Activated CD8-positive, alpha-beta memory T cell treated with anti-CD3 and anti-CD28 coated beads for 36 hours (primary cell): ENCODE data around the gene SMURF2. TPM values are rescaled to one million over a fixed set of nuclear protein-coding genes. Genes with fewer than 3 reads are reported as not detected.
"Not testable (repeated sequence)": the region's sequence is repeated elsewhere in the genome, so short reads cannot be mapped to it uniquely, and the experiment has no call there.

Experiments used
- CTCF ChIA-PET: fragments of 350-600 bp; sonication (Branson Sonifier 250); formaldehyde crosslinking; loops from one replicate; lab custom pipeline; 2021; ENCODE audit warnings: antibody characterized with exemption; lab: Charles Lee
- POLR2A ChIA-PET: fragments of 350-600 bp; sonication (Branson Sonifier 250); formaldehyde crosslinking; loops from one replicate; lab custom pipeline; 2021; ENCODE audit warnings: antibody characterized with exemption; lab: Charles Lee
- total RNA-seq, 2 experiments: library from RNA; stranded (reverse); gene quantifications; one replicate each; pipeline ENCODE4 v1.2.3, GENCODE V29; 2021

Gene SMURF2
- total RNA-seq, 2 experiments from 2014 or later: 18.3 to 19.4 TPM

DNA sequence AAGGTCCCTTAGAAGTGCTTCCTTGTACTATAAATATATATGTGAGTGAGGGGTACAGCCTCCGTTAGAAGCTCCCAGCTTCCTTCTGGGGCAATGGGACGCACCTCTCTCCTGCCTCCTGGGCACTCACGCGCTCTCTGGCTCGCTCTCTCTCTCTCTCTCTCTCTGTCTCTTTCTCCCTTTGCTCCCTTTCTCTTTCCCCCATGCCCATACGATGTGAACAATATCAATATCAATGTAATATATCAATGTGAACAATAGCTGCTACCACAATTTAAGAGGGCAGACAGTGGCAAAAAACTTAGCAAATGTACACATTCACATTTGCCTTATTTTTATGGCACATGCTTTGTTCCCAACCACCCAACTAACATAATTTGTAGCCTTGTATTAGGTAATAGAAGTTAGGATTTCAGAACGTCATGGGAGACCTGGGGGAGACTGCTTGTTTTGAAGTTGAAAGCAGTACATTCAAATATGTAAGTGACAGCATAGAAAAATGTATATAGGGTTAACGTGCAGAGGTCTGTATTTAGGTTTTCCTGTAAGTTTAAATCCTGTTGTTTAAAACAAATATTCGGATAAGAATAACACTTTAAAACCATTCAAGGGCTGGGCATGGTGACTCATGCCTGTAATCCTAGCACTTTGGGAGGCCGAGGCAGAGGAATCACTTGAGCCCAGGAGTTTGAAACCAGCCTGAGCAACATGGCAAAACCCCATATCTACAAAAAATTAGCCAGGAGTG is 8.9 kb upstream of the SMURF2 start:
- POLR2A ChIA-PET: not testable (repeated sequence)
- CTCF ChIA-PET: interaction anchor here (0.6 kb wide), 1 partner anchor 15 kb away, joined by 6 read pairs; no protein-coding TSS in a partner anchor

DNA sequence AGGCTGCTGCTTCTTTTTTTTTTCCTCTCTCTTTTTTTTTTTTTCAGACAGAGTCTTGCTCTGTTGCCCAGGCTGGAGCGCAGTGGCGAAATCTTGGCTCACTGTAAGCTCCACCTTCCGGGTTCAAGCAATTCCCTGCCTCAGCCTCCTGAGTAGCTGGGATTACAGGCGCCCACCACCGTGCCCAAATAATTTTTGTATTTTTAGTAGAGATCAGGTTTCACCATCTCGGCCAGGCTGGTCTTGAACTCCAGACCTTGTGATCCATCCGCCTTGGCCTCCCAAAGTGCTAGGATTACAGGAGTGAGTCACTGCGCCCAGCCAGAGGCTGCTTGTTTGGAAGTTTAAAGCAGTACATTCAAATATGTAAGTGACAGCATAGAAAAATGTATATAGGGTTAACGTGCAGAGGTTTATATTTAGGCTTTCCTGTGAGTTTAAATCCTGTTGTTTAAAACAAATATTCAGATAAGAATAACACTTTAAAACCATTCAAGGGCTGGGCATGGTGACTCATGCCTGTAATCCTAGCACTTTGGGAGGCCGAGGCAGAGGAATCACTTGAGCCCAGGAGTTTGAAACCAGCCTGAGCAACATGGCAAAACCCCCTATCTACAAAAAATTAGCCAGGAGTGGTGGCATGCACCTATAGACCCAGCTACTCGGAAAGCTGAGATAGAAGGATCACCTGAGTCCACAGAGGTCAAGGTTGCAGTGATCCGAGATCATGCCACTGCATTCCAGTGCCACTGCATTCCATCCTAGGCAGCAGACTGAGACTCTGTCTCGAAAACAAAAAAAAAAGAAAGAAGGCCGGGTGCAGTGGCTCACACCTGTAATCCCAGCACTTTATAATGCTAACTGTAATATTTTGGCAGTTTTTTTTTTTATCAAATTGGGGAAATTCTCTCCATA is 6.0 kb upstream of the SMURF2 start:
- CTCF ChIA-PET, POLR2A ChIA-PET: not testable (repeated sequence)

DNA sequence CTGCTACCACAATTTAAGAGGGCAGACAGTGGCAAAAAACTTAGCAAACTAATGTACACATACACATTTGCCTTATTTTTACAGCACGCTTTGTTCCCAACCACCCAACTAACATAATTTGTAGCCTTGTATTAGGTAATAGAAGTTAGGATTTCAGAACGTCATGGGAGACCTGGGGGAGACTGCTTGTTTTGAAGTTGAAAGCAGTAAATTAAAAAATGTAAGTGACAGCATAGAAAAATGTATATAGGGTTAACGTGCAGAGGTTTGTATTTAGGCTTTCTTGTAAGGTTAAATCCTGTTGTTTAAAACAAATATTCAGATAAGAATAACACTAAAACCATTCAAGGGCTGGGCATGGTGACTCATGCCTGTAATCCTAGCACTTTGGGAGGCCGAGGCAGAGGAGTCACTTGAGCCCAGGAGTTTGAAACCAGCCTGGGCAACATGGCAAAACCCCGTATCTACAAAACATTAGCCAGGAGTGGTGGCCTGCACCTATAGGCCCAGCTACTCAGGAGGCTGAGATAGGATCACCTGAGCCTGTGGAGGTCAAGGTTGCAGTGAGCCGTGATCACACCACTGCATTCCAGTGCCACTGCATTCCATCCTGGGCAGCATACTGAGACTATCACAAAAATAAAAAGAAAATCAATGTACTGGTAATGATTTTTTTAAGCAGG is 2.3 kb upstream of the SMURF2 start:
- POLR2A ChIA-PET, CTCF ChIA-PET: not testable (repeated sequence)

DNA sequence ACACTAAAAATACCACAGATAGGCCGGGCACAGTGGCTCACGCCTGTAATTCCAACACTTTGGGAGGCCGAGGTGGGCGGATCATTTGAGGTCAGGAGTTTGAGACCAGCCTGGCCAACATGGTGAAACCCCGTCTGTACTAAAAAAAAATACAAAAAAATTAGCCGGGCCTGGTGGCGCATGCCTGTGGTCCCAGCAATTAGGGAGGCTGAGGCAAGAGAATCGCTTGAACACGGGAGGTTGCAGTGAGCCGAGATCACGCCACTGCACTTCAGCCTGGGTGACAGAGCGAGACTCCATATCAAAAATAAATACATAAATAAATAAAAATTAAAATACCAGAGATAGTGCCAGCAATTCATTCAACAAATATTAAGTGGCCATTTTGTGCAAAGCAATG is 1.7 kb upstream of the SMURF2 start:
- CTCF ChIA-PET, POLR2A ChIA-PET: not testable (repeated sequence)

DNA sequence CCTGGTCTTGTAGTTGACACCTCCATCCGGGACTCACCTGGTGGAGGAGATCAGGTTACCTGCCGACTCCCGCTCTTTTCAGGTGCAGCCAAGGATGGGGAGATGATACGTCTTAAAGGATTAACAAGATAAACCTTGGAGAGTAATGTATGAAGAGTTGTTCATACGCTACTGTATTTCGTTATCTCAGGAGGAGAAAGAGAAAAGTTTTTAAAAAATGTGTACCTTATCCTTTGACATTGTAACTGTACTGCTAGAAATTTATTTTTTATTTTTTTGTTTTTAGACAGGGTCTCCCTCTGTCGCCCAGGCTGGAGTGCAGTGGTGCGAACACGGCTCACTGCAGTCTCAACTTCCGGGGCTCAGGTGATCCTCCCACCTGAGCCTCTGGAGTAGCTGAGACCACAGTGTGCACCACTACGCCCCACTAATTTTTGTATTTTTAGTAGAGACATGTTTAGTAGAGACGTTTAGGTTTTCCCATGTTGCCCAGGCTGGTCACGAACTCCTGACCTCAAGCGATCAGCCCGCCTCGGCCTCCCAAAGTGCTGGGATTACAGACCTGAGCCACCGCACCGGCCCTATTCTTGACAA is 764 bp upstream of the SMURF2 start:
- ChIA-PET CTCF (interaction anchor here (1.6 kb wide), 1 partner anchor 14 kb away, joined by 7 read pairs; no protein-coding TSS in a partner anchor), POLR2A (no interaction called here)

DNA sequence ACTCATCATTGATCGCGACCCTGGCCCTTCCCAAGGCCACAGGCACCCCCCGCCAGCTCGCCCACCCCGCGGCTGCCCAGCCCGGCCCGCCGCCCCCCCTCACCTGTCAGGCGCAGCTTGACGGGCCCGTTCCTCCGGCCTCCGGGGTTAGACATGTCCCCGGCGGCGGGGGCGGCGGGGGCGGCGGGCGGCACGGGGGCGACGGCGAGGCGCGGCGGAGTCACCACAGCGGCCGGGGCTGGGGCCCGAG is 456 bp downstream of the SMURF2 start:
- POLR2A ChIA-PET: interaction anchor here (0.6 to 1.0 kb wide), 3 partner anchors 23 to 1895 kb away, joined by 3 to 5 read pairs (median 3); no protein-coding TSS in a partner anchor
- CTCF ChIA-PET: interaction anchor here (0.9 to 1.6 kb wide), 2 partner anchors 12 to 116 kb away, joined by 5 to 7 read pairs; no protein-coding TSS in a partner anchor

DNA sequence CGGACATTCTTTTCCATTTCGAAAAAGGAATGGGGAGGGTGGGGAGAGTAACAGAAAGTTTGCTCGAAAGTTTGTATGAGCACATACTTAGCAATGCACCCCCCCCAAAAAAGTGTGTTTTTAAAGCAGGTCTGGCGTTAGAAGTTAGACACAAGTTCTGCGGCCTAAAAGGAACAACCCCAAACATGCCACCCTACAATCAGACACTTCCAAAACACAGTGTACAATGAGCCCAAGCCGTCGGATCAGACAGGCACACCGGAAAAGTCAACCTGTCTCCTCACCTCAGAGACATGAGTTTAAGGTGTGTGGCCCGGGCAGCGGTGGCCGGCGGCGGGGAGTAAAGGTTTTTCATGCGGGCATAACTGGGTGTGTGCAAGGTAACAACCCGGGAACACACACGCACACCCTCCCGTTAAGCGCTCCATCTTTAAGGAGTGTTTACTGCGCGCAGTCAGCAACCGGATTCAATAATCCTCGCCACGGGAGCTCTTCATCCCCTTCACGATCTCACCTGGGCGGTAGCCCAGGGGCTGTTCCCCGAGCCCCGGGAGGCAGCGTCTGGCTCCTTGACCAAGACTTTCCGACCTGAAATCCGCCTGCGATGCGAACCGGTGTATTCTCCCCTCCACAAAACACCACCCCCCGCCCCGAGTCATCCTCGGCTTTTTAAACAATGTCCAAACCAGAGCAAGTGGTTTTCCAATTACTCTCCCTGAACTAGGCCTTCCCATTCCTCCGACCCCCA is 955 bp downstream of the SMURF2 start:
- ChIA-PET POLR2A (interaction anchor here (0.6 to 1.0 kb wide), 3 partner anchors 11 to 1895 kb away, joined by 3 to 5 read pairs (median 4); no protein-coding TSS in a partner anchor), CTCF (interaction anchor here (0.9 to 1.6 kb wide), 2 partner anchors 12 to 116 kb away, joined by 5 to 7 read pairs; no protein-coding TSS in a partner anchor)

DNA sequence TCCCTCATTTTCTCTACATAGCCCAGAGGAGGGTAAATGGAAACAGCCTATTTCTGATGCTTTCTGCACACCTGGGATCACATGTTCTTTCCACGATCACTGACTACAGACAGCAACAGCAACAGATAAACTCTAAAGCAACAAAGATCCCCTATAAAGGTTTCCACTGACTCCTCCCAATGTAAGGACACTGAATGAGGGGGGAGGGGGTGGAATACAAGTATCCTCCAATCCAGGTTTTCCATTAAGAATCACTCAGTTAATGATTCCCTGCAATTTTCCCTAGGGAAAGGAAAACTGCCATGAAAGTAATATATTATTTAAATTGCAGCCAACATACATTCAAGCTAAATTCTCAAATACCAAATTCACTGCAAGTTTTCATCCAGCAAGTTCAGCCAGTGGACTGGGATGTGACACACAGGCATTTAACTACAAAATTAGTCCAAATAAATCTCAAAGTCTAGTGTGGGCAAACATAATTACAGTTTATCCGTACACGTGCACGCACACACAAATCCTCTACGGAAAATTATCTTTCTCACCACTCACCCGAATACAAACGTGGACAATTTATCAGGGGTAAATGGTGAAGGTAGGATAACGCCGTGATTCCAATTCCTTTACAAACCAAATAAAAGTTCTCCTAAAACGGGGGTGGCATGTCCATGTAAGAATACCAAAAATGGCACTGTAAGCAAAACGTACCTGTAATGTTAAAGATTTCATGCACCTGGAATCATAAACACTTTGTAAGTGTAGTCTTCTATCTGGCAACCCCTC is 1.7 kb downstream of the SMURF2 start:
- CTCF ChIA-PET, POLR2A ChIA-PET: not testable (repeated sequence)

DNA sequence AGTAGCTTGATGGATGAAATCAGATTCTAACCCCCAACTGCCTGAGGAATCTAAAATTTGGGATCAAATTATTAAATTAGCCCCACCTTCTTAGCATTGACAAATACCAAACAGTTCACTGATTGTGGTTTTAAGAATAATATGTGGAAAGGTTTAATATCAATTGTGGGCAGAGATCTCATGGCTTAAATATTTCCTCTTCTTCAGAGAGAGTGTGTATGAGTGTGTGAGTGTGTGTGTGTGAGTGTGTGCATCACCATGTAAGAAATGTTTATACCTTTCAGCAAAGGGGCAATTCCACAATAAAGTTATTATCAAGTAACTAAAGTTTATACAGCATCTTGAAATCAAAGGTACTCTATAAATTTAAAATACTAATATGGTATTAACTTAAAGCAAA is 3.2 kb downstream of the SMURF2 start:
- ChIA-PET POLR2A (no interaction called here), CTCF (no interaction called here)

DNA sequence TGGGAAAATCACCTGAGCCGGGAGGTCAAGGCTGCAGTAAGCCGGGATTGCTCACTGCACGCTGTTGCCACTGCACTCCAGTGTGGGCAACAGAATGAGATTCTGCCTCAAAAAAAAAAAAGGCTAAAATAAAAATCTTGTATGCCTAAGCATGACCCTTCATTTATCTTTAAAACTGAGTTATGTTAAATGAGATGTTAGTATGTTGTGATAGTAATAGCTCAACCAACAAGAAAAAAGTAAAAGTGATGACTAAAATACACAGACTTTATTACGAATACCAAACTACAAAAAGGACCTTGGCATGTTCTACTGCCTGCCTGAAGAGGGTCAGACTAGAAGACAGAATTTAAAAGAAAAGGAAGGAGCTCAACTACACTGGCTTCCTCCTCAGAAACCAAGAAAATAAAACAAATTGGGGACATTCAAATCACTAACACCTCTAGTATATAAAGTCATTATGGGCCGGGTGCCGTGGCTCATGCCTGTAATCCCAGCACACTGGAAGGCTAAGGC is 4.4 kb downstream of the SMURF2 start:
- ChIA-PET CTCF (interaction anchor here (0.9 kb wide), 1 partner anchor 24 kb away, joined by 3 read pairs; no protein-coding TSS in a partner anchor), POLR2A (interaction anchor here (0.6 kb wide), 2 partner anchors 61 to 80 kb away, joined by 3 to 4 read pairs; no protein-coding TSS in a partner anchor)

DNA sequence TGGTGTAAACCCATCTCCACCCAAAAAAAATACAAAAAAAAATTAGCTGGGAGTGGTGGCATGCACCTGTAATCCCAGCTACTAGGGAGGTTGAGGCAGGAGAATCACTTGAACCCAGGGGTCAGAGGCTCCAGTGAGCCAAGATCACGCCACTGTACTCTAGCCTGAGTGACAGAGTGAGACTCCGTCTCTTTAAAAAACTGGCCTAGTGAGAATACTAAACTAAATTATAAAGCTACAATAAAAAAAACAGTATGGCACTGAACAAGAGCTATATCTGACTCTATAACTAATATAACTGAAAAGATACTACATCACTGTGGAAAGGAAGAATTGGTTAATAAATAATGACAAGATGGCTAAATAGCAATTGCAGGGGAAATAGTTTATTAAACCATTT is 6.4 kb downstream of the SMURF2 start:
- POLR2A ChIA-PET: interaction anchor here (0.6 to 0.7 kb wide), 2 partner anchors 81 to 316 kb away, joined by 3 to 4 read pairs; no protein-coding TSS in a partner anchor
- CTCF ChIA-PET: no interaction called here

DNA sequence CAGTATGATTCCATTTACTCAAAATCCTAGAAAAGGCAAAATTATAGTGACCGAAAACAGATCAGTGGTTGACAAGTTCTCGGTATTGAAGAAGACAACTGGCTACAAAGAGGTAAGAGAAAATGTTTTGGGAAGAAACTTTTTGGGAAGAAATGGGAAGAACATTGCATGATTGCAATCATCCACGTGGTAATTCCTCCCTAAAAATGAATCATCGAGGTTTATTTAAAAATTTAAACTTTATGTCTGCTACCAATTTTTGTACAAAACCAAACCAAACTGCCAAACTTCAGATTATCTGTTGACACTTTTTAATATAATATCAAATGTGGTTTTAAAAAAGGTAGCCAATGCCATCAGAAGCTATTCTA is 8.1 kb downstream of the SMURF2 start:
- ChIA-PET CTCF (interaction anchor here (1.1 to 1.3 kb wide), 2 partner anchors 157 to 234 kb away, joined by 7 read pairs; partner anchors contain the start of gene POLG2), POLR2A (no interaction called here)

DNA sequence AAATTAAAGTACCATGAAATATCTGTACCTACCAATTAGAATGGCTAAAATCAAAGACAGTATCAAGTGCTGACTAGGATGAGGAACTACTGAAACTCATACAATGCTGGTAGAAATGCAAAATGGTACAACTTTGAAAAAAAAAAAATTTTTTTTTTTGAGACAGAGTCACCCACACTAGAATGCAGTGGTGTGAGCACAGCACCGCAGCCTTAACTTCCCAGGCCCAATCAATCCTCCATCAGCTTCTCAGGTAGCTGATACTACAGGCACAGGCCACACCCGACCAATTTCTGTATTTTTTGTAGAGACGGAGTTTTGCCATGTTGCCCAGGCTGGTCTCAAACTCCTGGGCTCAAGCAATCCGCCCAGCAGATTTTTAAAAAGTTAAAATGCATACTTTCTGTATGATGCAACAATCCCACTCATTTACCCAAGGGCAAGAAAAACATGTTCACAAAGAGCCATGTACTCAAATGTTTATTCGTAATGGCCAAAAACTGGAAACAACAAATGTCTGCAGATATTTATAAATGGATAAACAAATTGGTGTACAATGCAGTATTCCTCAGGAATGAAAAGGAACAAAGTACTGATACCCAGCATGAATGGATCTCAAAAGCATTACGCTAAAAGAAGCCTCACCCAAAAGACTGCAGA is 8.7 kb downstream of the SMURF2 start:
- CTCF ChIA-PET: no interaction called here
- POLR2A ChIA-PET: no interaction called here

DNA sequence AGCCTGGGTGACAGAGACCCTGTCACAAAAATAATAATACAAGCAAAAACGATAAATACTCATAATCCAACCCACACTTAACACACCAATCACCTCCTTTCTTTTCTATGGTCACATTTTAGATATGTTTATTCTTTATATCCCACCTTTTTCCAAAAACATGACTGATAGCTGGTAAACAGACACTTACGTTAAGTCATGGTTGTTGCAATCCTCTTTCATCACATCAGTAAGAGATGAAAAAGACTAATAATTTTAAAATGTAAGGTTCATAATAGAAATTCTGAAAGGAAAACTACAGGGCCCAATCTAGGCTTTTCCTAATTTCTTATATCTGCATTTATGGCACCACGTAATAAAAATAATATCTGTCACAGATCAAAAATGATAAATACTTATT is 10.2 kb downstream of the SMURF2 start:
- ChIA-PET POLR2A (interaction anchor here (1.2 kb wide), 1 partner anchor 147 kb away, joined by 3 read pairs; no protein-coding TSS in a partner anchor), CTCF (interaction anchor here (0.9 to 1.3 kb wide), 2 partner anchors 64 to 232 kb away, joined by 3 read pairs; no protein-coding TSS in a partner anchor)

DNA sequence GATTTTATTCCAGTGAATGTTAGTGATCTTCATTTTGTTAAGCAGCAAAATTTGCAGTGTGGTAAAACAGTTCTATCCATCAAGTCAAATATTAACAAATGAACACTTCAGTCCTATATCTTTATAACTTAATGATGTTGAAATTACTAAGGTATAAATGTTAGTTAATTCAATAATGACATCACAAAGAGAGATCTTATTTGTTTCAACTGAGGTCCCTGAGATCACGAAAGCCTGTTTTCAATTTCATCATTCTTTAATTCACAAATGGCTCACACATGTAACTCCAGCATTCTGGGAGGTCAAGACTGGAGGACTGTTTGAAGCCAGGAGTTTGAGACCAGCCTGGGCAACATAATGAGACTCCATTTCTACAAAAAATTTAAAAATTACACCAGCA is 13.9 kb downstream of the SMURF2 start:
- CTCF ChIA-PET: interaction anchor here (1.2 to 3.6 kb wide), 3 partner anchors 14 to 228 kb away, joined by 4 to 18 read pairs (median 7); partner anchors contain the start of gene SMURF2
- POLR2A ChIA-PET: interaction anchor here (1.0 kb wide), 1 partner anchor 142 kb away, joined by 4 read pairs; the partner anchor contains the start of gene CEP95

DNA sequence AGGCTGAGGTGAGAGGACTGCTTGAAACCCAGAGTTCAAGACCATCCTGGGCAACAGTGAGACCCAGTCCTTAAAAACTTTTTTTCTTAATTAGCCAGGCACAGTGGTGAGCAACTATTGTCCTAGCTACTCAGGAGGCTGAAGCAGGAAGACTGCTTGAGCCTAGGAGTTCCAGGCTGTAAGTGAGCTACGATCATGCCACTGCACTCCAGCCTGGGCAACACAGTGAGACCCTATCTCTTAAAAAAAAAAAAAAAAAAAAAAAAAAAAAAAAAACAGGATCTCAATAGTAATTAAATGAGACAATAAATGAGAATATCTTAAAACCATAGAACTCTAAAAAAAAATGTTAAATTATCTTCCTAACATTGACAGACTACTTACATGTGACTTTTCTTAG is 14.3 kb downstream of the SMURF2 start:
- CTCF ChIA-PET: interaction anchor here (0.7 to 3.6 kb wide), 5 partner anchors 12 to 227 kb away, joined by 3 to 18 read pairs (median 4); no protein-coding TSS in a partner anchor
- POLR2A ChIA-PET: interaction anchor here (0.6 to 1.0 kb wide), 2 partner anchors 11 to 141 kb away, joined by 4 to 6 read pairs; partner anchors contain the start of gene CEP95
